AG04450 (cell line): Measurements from ENCODE around the gene NAXD. TPM values are rescaled to one million over a fixed set of nuclear protein-coding genes. Genes with fewer than 3 reads are reported as not detected.

ENCODE experiments used
- CTCF ChIA-PET: fragments of 300-600, 350-600 bp; formaldehyde crosslinking; extraction: SDS; loops from one replicate; lab custom pipeline; 2022; ENCODE audit warnings: antibody characterized with exemption, inconsistent platforms; lab: Charles Lee
- POLR2A ChIA-PET: fragments of 350-600 bp; formaldehyde crosslinking; extraction: SDS; loops from one replicate; lab custom pipeline; 2021; ENCODE audit warnings: antibody characterized with exemption, inconsistent platforms; lab: Yijun Ruan, JAX
- DNase-seq: peaks from one replicate; pipeline ENCODE4 v3.0.0-alpha.2; 2011; ENCODE audit warnings: low read depth, low spot score
- H3K27ac ChIP-seq: one replicate; pipeline ENCODE4 v1.5.1; 2012; ENCODE audit warnings: low read depth, low read length, control low read depth
- H3K27me3 ChIP-seq: one replicate; pipeline ENCODE4 v1.6.0; 2012; ENCODE audit warnings: low read length; ENCODE audit not compliant: control insufficient read depth, insufficient read depth
- H3K4me3 ChIP-seq: 2 replicates; pipeline ENCODE4 v1.5.1; 2011; ENCODE audit warnings: mild to moderate bottlenecking, low read depth, low read length, control low read depth
- H3K9me3 ChIP-seq: 2 replicates; pipeline ENCODE4 v1.5.1; 2012; ENCODE audit warnings: low read length; ENCODE audit not compliant: control insufficient read depth, insufficient read depth
- polyA plus RNA-seq: library from polyadenylated mRNA; depleted of rRNA; stranded (reverse); fragments of >200 nt; gene quantifications from 2 replicates; pipeline ENCODE4 v1.2.3, GENCODE V29; 2011
- TF ChIP-seq, protein P1 (sequence below): IDR thresholded peaks from 2 replicates; pipeline ENCODE4 v1.5.1; 2011; ENCODE audit warnings: low read depth, low read length, control low read depth, inconsistent platforms

The NAXD gene
- polyA plus RNA-seq, 1 experiment, result 35.0 TPM

GRCh38 chr13:110616103-110617101 lies 1.1 kb downstream of the NAXD start:
- peak overlapping the region; percentile 74 for H3K27ac ChIP-seq
- H3K4me3 ChIP-seq, result peak overlapping the region; percentile 81
- no peaks in the 10 kb centered on the region for H3K27me3 ChIP-seq
- ChIA-PET CTCF (interaction anchor here (1.0 kb wide), 1 partner anchor 160 kb away, joined by 3 read pairs; no protein-coding TSS in a partner anchor), POLR2A (interaction anchor here (0.6 kb wide), 2 partner anchors 95 to 99 kb away, joined by 3 to 4 read pairs; no protein-coding TSS in a partner anchor)
- TF ChIP-seq, protein P1, sequence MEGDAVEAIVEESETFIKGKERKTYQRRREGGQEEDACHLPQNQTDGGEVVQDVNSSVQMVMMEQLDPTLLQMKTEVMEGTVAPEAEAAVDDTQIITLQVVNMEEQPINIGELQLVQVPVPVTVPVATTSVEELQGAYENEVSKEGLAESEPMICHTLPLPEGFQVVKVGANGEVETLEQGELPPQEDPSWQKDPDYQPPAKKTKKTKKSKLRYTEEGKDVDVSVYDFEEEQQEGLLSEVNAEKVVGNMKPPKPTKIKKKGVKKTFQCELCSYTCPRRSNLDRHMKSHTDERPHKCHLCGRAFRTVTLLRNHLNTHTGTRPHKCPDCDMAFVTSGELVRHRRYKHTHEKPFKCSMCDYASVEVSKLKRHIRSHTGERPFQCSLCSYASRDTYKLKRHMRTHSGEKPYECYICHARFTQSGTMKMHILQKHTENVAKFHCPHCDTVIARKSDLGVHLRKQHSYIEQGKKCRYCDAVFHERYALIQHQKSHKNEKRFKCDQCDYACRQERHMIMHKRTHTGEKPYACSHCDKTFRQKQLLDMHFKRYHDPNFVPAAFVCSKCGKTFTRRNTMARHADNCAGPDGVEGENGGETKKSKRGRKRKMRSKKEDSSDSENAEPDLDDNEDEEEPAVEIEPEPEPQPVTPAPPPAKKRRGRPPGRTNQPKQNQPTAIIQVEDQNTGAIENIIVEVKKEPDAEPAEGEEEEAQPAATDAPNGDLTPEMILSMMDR, result no peak
- DNase-seq, result no peak
- H3K9me3 ChIP-seq, result peaks cover 5% of the 10 kb centered on the region

DNA sequence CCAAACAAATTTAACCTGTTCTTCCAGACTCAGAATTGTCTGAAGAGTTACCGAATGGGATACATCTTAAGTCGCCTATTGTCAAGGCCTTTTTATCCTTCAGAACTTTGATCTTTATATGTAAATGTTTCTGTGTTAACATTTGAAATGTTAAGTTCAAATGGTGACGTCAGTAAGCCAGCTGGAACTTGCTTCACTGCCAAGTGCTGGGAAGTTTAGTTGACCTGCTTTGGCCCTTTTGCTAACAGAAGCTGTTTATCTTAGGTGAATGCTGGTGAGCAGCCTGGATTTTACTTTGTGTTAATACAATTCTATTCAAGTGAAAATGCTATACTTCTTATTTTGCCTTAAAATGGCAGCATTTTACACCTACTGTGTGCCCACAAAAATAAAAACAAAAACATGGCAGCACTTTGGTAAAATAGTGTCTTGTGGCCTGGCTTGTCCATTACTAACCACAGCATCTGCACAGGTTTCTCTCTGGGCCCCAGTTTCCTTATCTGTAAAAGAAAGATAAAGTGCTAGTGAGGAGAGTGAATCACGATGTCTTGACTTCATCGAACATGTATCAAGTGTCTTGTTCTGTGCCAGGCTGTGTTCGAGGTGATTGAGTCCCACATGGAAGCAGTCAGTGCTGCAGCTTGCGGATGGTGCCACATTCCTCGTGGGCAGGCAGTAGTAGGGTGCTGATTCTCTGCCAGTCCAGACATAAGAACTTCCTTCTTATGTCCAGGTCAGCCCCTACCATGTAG lies 2.2 kb downstream of the NAXD start:
- DNase-seq, result peak; percentile 79
- peaks cover 5% of the 10 kb centered on the region for H3K9me3 ChIP-seq
- H3K27me3 ChIP-seq, result no peaks in the 10 kb centered on the region
- peak overlapping the region; percentile 83 for H3K27ac ChIP-seq
- ChIA-PET POLR2A (interaction anchor here (0.6 kb wide), 1 partner anchor 98 kb away, joined by 3 read pairs; no protein-coding TSS in a partner anchor), CTCF (interaction anchor here (1.0 to 3.0 kb wide), 7 partner anchors 17 to 250 kb away, joined by 3 to 19 read pairs (median 5); no protein-coding TSS in a partner anchor)
- TF ChIP-seq, protein P1, result no peak
- peak overlapping the region; percentile 81 for H3K4me3 ChIP-seq

DNA sequence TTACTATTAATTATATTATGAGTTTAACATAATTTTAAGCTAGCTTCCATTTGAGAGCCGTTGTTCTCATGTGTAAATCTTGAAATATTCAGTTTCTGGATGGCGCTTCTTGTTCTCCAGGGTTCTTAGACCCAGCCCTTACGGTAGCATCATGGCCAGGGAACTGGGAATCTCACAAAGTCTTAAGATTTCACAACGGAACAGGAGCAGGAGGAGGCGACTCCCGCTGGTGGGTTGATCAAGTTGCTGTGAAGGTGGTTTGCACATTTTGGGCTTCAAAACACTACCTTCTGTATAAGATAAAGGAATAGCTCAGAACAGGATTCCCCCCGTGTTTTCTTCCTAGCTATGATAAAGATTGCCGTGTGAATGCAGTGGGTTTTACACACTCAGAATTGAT lies 2.8 kb downstream of the NAXD start:
- ChIA-PET CTCF (interaction anchor here (0.5 to 3.0 kb wide), 10 partner anchors 12 to 250 kb away, joined by 3 to 19 read pairs (median 4); no protein-coding TSS in a partner anchor), POLR2A (no interaction called here)
- no peak for DNase-seq
- Histone ChIP-seq H3K27ac (no peak overlapping the region), H3K27me3 (no peaks in the 10 kb centered on the region), H3K9me3 (peaks cover 5% of the 10 kb centered on the region), H3K4me3 (no peak overlapping the region)
- TF ChIP-seq, protein P1, result peak; percentile 61

DNA sequence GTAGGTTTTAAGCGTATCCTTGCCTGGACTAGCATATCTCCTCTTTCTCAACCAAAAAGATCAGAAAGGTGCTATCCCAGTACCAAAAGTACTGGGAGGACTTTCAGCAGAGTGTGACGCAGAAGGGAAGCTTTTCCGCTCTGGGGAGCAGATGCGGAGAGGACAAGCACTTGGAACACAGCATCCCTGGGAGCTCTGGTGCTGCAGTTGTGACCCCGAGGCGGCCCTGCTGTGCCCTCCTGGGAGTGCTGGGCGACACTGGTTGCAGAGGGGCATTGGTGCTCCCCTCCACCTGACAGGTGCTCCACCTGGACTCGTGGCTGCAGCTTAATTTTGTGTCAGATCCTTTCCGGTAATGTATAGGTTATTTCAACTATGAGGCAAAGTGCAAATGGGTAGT lies 3.4 kb downstream of the NAXD start:
- Histone ChIP-seq H3K9me3 (peaks cover 5% of the 10 kb centered on the region), H3K27ac (no peak overlapping the region), H3K4me3 (no peak overlapping the region), H3K27me3 (no peaks in the 10 kb centered on the region)
- CTCF ChIA-PET, result interaction anchor here (0.5 to 3.0 kb wide), 9 partner anchors 11 to 249 kb away, joined by 3 to 19 read pairs (median 4); no protein-coding TSS in a partner anchor
- POLR2A ChIA-PET, result no interaction called here
- DNase-seq, result no peak
- TF ChIP-seq, protein P1, result no peak
